Femur (tissue), 1 donor: ENCODE measurements around the gene KIAA1671.
A peak's percentile ranks its signal among the peaks of the same experiment; 100 is the strongest.

Source experiments
- DNase-seq: peaks from one replicate; pipeline ENCODE4 v3.0.0-alpha.2; 2017

The KIAA1671 gene

GRCh38 chr22:24982301-24983056, 30.0 kb downstream of the KIAA1671 start:
- no peak for DNase-seq

- DNase-seq: no peak
These were observed 30.6 kb downstream of the KIAA1671 start for GRCh38 chr22:24983151-24983550.

- DNase-seq: no peak
These were observed 31.6 kb downstream of the KIAA1671 start for GRCh38 chr22:24984122-24984521.

GRCh38 chr22:24985826-24986214, 33.3 kb downstream of the KIAA1671 start:
- DNase-seq: peak; percentile 48

- DNase-seq: no peak
These were observed 34.3 kb downstream of the KIAA1671 start for GRCh38 chr22:24986816-24987215.

GRCh38 chr22:24989135-24989534, 36.6 kb downstream of the KIAA1671 start:
- no peak for DNase-seq

GRCh38 chr22:24989541-24989951, 37.0 kb downstream of the KIAA1671 start:
- DNase-seq: no peak

- DNase-seq: no peak
These were observed 37.9 kb downstream of the KIAA1671 start for GRCh38 chr22:24990344-24990905.

GRCh38 chr22:24992946-24993345, 40.4 kb downstream of the KIAA1671 start:
- DNase-seq: no peak

- DNase-seq: no peak
These were observed 41.7 kb downstream of the KIAA1671 start for GRCh38 chr22:24994070-24994763.

GRCh38 chr22:24995649-24996180, 43.2 kb downstream of the KIAA1671 start:
- DNase-seq: no peak

GRCh38 chr22:24996420-24996952, 44.0 kb downstream of the KIAA1671 start:
- peak; percentile 72 for DNase-seq

- no peak for DNase-seq
These were observed 44.5 kb downstream of the KIAA1671 start for GRCh38 chr22:24997023-24997422.

- DNase-seq: no peak
These were observed 48.2 kb downstream of the KIAA1671 start for GRCh38 chr22:25000686-25001085.

- DNase-seq: no peak
These were observed 49.9 kb downstream of the KIAA1671 start for GRCh38 chr22:25002241-25002985.

- DNase-seq: no peak
These were observed 53.8 kb downstream of the KIAA1671 start for GRCh38 chr22:25006354-25006753.

GRCh38 chr22:25007444-25008106, 55.1 kb downstream of the KIAA1671 start:
- no peak for DNase-seq

- no peak for DNase-seq
These were observed 56.1 kb downstream of the KIAA1671 start for GRCh38 chr22:25008666-25009065.

- no peak for DNase-seq
These were observed 60.2 kb downstream of the KIAA1671 start for GRCh38 chr22:25012741-25013143.

GRCh38 chr22:25013607-25014006, 61.1 kb downstream of the KIAA1671 start:
- peak; percentile 52 for DNase-seq

GRCh38 chr22:25014896-25015755, 62.6 kb downstream of the KIAA1671 start:
- no peak for DNase-seq
